ENCODE data around the gene DUSP19. TPM values are rescaled to one million over a fixed set of nuclear protein-coding genes. Genes with fewer than 3 reads are reported as not detected.

The DUSP19 gene
- total and polyA plus RNA-seq, 2 of the 8 experiments (the other 6 are each of a cell fraction or from before 2014, with no cell fraction given): 0.73 to 2.3 TPM

GRCh38 chr2:183034806-183035205 lies 43.7 kb upstream of the DUSP19 start (continued):
- TF ChIP-seq CBX8 (IDR thresholded peaks at IDR 0.05; ENCODE audit: borderline replicate concordance, low read depth, low read length) (no peak), POLR2A (IDR thresholded peaks at IDR 0.05; ENCODE audit: control extremely low read depth in 1 of 2, low read depth in 2 of 2, low read length in 2 of 2) (no peak), JUND (IDR thresholded peaks at IDR 0.05; ENCODE audit: low read length) (no peak), ZNF274 (IDR thresholded peaks at IDR 0.05; ENCODE audit: borderline replicate concordance, extremely low read depth, low read length) (no peak), BACH1 (IDR thresholded peaks at IDR 0.05; ENCODE audit: low read length) (no peak), SIN3A (conservative IDR thresholded peaks at IDR 0.05 in 1 of 2, IDR thresholded peaks at IDR 0.05 in 1 of 2; ENCODE audit: low read depth in 1 of 2, low read length in 2 of 2) (no peak)
